ENCODE measurements around the gene TEKT2. TPM values are rescaled to one million over a fixed set of nuclear protein-coding genes. Genes with fewer than 3 reads are reported as not detected.

TEKT2 gene
- total and polyA plus RNA-seq, 2 donors (not counting 3 experiments of a cell fraction or from before 2014, with no cell fraction given): 0.38 to 0.61 TPM

GRCh38 chr1:36115931-36116330 lies 32.0 kb downstream of the TEKT2 start:
- intact Hi-C loops (cut with micrococcal nuclease) (no loop called here), dilution Hi-C loops (cut with MboI; ENCODE audit: extremely low pct_ligation_motif_present, low sequenced_read_pairs) (no loop called here)
- H3K4me1 ChIP-seq (ENCODE audit: control insufficient read depth, extremely low read depth, insufficient read depth, low read length): no peaks in the 10 kb centered on the region
- no peaks in the 10 kb centered on the region for H3K79me2 ChIP-seq (ENCODE audit: control insufficient read depth, insufficient read depth, low read length)
- no peaks in the 10 kb centered on the region for H3K9me1 ChIP-seq (replicated peaks; ENCODE audit: control insufficient read depth, extremely low read depth, insufficient read depth, low read length)
- H3K27me3 ChIP-seq (ENCODE audit: control insufficient read depth in 2 of 2, insufficient read depth in 2 of 2, low read length in 2 of 2): no peaks in the 10 kb centered on the region
- CTCF ChIA-PET: interaction anchor here (0.7 to 3.2 kb wide), 4 partner anchors 10 to 72 kb away, joined by 3 to 24 read pairs (median 7); no protein-coding TSS in a partner anchor
- H3K9me3 ChIP-seq (replicated peaks; ENCODE audit: control insufficient read depth, insufficient read depth, low read length): no peaks in the 10 kb centered on the region
- no peak overlapping the region for H3K9ac ChIP-seq (replicated peaks; ENCODE audit: extremely low read depth, insufficient read depth, low read length)
- H2AFZ ChIP-seq (ENCODE audit: low read depth, low read length): no peak overlapping the region
- H4K20me1 ChIP-seq (replicated peaks; ENCODE audit: control insufficient read depth, extremely low read depth, insufficient read depth, low read length): no peaks in the 10 kb centered on the region
- no peak overlapping the region for H3K4me3 ChIP-seq (replicated peaks in 1 of 3; ENCODE audit: insufficient read depth in 1 of 3, low read depth in 1 of 3, low read length in 3 of 3)
- H3K4me2 ChIP-seq (ENCODE audit: insufficient read depth, low read length): no peak overlapping the region
- FAIRE-seq (no peak), DNase-seq (ENCODE audit: low read depth, low spot score) (no peak)
- TF ChIP-seq MYC (IDR thresholded peaks at IDR 0.05; ENCODE audit: low read depth, low read length): no peak
- no peak for TF ChIP-seq CTCF (IDR thresholded peaks at IDR 0.05; ENCODE audit: extremely low read depth in 1 of 2, insufficient read depth in 1 of 2, low read depth in 1 of 2, low read length in 2 of 2)
- TF ChIP-seq POLR2A (IDR thresholded peaks at IDR 0.05; ENCODE audit: low read depth, low read length): no peak
- TF ChIP-seq GATA2 (IDR thresholded peaks at IDR 0.05; ENCODE audit: insufficient read depth, insufficient read length, low read depth, low read length): no peak
- no peak for TF ChIP-seq MAX (IDR thresholded peaks at IDR 0.05; ENCODE audit: insufficient read depth, insufficient read length)
- no peak for TF ChIP-seq EZH2 (IDR thresholded peaks at IDR 0.05; ENCODE audit: borderline replicate concordance, low read depth, low read length, severe bottlenecking)
- no peak for TF ChIP-seq FOS (IDR thresholded peaks at IDR 0.05; ENCODE audit: borderline replicate concordance, insufficient read depth, low read length)
- no peak for TF ChIP-seq JUN (IDR thresholded peaks at IDR 0.05; ENCODE audit: borderline replicate concordance, insufficient read depth, insufficient read length, low read depth)
- no peak for TF ChIP-seq POLR2AphosphoS5 (IDR thresholded peaks at IDR 0.05; ENCODE audit: insufficient read depth, low read depth, low read length)
- no TSS peak for BruUV-seq (replicated peaks)
- no peak overlapping the region for H3K27ac ChIP-seq (ENCODE audit: insufficient read depth, low read depth, low read length)
- H3K36me3 ChIP-seq (ENCODE audit: control insufficient read depth in 2 of 2, extremely low read depth in 1 of 2, insufficient read depth in 2 of 2, low read length in 2 of 2): no peaks in the 10 kb centered on the region
- POLR2A ChIA-PET: no interaction called here
